ENCODE measurements around the gene BMAL1. TPM values are rescaled to one million over a fixed set of nuclear protein-coding genes. Genes with fewer than 3 reads are reported as not detected.

Gene BMAL1
- total and polyA plus RNA-seq, 2 of the 8 experiments (the other 6 are each of a cell fraction or from before 2014, with no cell fraction given) = 6.8 to 6.9 TPM

GRCh38 chr11:13362596-13363109 lies 85.1 kb downstream of the BMAL1 start (continued):
- TF ChIP-seq HDAC6 (IDR thresholded peaks at IDR 0.05; ENCODE audit: low read depth, low read length) (no peak), CBX5 (IDR thresholded peaks at IDR 0.05; ENCODE audit: low read depth, low read length) (no peak), TEAD4 (IDR thresholded peaks at IDR 0.05; ENCODE audit: low read depth, low read length) (no peak), RBBP5 (IDR thresholded peaks at IDR 0.05; ENCODE audit: borderline replicate concordance, low read depth, low read length) (no peak), TAF7 (optimal IDR thresholded peaks at IDR 0.05; ENCODE audit: borderline replicate concordance, low read depth, low read length) (no peak)

Measured in H1 (cell line).